Mucosa of gallbladder (tissue), 1 donor: ENCODE measurements around the gene SLC28A1. TPM values are rescaled to one million over a fixed set of nuclear protein-coding genes. Genes with fewer than 3 reads are reported as not detected.
A peak's percentile ranks its signal among the peaks of the same experiment; 100 is the strongest.

ENCODE experiments used
- DNase-seq: peaks from one replicate; pipeline ENCODE4 v3.0.0-alpha.2; 2020; ENCODE audit warnings: low spot score
- total RNA-seq: library from RNA; stranded (reverse); gene quantifications from one replicate; pipeline ENCODE4 v1.2.1, GENCODE V29; 2021
- donor health status: DM: no; HTN: no; CAD: no.

The SLC28A1 gene
- total RNA-seq, 1 donor from 2014 or later = 2.6 TPM

DNA sequence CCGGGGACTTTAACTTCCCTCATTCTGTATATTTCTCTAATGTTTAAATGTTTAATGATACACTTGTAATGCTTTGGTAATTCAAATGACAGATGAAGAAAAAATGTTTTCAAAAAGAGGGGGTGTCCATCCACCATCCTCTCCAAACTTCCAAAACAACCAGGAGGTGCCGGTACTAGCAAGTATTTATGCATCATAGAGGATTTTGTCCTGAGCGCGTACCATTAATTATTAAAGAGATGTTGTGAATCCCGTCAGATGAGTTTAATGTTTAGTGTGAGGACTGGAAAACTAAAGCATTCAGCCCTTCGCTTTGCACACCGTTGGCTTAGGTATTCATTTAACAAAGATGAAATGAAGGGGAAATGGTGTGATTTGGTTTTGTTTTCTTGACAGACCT lies 1.3 kb downstream of the SLC28A1 start:
- DNase-seq = no peak

DNA sequence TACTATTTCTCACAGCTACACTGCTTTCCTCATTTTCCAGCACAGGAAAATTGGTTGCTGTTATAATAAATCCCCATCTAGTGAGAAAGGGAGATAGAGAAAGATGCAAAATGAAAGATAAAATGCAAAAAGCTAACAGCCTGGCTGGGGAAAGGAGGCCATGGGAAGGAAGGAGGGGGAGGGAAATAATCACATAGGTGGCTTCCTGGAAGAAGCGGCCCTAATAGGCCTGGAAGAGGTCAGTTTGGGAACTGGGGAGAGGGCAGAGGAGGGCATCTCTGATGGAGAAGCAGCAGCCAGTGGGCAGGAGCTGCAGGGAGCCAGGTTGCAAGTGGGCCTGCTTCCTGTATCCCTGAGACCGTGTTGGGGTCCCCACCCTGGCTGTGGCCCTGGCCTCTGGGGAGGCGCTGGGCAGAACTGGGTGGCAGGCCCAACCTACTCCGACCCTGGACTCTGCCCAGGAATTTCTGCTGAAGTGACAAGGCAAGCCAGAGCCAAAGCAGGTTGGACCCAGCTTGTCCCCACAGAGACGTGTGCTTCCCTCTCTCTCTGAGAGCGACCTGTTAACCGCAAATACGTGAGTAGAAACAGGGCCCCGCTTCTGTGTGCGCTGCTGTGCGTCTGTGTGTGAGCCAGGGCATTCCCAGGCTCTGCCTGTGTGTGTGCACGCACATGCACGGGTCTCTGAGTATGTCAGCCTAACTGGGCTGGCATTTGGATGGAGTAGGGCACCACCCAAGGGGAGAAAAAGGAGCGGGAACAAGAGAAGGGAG lies 1.9 kb downstream of the SLC28A1 start:
- peak; percentile 66 for DNase-seq

DNA sequence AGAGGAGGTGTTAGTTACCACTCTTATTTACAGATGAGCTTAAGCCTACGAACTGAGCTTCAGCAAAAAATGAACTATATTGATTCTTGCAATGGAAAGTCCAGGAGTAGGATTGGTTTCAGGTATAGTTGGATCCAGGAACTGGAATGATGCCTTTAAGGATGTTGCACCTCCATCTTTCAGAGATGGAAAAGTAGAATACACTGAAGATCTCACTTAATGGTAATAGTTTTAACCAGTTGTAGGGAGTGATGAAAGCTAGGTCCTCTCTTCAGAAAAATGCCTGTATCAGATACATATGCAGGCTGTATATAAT lies 2.5 kb downstream of the SLC28A1 start:
- DNase-seq = no peak

DNA sequence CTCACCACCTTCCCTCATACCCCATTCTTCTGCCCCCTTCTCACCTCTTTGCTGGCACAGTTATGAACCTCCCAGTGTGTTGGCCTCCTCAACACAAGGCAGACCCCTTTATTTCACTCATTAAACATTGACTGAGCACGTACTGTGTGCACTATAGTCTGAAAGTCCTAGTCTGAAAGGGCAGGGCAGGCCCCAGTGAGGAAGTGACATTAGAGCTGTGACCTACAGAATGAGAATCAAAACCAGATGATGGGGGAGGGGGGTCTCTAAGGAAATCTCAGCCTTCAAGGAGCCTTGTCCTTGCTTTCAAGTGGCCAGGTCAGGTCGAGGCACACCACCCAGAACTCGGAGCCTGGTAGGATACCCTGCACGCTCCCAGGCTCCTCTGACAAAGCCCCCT lies 3.5 kb downstream of the SLC28A1 start:
- no peak for DNase-seq

DNA sequence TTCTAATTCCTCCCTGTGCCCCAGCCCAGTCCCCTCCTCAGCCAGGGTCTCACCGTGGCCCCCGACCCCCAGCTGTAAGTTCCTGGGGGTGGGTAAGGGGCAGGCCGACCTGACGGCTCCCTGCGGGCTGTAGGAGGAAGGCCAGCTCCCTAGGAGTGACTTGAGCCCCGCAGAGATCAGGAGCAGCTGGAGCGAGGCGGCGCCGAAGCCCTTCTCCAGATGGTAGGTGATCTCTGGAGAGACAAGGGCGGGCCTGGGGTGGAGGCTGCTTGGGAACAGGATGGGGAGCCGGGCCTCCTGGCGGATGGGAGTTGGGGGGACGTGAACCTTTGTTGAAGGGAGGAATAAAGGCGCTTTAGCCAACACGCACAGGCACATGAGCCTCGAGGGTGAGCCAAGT lies 4.2 kb downstream of the SLC28A1 start:
- no peak for DNase-seq

DNA sequence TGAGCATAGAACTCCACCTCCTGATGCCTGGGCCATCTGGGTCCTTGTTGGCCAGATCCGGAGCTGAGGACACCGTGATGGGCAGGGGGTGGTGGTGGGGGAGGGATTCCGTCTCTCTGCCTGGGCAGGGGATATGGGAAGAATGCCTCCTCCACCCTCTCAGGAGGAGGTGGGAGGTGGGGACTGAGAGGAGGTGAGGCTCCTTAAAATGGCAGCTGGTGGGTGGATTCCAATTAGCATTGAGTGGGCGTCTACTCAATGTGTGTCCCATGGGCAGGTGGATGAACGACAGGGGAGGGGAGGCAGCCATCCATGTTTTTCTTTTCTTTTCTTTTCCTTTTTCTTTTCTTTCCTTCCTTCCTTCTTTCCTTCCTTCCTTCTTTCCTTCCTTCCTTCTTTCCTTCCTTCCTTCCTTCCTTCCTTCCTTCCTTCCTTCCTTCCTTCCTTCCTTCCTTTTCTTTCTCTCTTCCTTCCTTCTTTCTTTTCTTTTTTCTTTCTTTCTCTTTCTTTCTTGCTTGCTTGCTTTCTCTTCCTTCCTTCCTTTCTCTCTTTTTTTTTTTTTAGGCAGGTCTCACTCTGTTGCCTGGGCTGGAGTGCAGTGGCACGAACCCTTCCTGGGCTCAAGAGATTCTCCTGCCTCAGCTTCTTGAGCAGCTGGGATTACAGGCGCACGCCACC lies 5.0 kb downstream of the SLC28A1 start:
- DNase-seq = no peak

DNA sequence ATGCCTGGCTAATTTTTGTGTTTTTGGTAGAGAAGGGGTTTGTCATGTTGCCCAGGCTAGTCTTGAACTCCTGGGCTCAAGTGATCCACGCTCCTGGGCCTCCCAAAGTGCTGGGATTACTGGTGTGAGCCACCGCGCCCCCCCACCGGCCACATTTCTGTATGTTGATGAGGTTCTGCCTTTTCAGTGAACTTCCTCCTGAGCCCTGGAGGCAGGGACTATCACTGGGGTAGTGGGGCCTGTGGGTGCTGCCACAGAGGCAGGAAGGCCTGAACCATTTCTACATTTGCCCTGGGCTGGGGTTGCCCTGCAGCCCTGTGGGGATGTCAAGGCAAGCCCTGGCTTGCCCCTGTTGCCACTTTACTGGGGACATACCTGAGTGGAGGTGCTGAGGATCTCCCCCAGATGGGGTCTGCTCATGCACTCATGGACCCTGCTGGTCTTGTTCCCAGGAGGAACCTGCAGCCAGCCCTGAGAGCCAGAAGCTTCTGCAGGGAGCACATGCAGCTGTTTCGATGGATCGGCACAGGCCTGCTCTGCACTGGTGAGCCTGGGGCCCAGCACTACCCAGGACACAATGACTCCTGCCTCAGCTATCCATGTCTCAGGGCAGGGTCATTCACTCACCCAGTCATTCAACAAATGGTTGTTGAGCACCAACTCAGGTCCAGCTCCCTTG lies 5.7 kb downstream of the SLC28A1 start:
- DNase-seq = no peak

DNA sequence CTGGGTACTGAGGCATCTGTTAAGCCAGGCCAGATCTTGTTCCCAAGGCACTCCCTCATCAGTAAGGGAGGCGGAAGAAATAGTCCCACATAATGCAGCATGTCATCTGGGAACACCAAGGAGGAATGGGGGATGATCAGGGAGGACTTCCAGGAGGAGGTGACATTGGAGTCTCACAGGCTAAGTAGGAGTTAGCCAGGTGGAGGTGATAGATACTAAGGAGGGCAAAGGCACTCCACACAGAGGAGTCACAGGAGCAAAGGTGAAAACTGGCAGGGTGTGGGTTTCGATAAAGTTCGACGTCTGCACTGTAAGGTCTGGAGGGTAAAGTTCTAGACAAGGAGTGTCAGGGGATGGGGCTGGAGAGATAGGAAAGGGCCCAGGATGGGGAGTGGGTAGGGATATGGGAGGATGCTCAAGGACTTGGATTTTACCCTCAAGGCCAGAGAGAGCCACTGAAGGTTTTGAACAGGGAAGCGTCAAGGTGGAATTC lies 6.3 kb downstream of the SLC28A1 start:
- no peak for DNase-seq

DNA sequence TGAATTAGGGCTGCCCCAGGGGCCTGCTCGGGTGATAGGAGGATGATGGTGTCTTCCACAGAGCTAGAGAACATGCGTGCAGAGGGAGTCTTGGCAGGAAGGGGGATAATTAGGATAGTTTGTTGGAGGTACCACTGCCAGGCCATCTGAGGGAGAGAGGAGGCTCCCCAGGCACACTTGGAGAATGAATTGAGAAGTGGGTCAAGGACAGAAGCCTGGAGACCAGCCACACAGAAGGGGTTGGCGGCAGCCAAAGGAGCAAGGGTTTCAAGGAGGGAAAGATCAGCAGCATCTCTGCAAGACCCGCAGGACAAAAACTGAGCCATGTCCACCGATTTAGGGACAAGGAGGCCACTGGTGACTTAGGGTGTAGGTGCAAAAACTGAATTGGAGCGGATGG lies 6.9 kb downstream of the SLC28A1 start:
- no peak for DNase-seq

DNA sequence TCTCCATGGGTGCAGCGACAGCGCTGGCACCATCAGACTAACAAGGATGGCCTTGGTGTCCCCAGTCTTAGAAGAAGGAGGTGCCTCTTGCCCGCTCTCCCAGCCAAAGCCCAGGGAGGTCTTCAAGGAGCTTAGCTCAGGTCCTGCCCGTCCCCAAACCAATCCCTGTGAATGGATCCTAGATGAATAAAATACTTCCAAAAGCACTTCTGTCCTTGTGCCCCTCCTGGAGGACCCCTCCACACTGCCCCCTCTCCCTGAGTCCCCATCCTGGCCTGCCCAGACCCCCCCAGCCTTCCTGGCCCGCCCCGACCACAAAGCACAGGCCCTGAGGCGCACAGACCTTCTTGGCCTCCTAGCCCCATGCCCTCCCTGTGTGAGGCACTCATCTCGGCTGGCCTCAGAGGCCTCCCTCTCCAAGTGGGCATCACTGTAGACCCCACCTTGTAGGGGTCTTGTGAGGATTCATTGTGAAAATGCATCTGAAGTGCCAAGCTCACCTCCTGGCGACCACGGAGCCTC lies 8.4 kb downstream of the SLC28A1 start:
- DNase-seq = no peak

DNA sequence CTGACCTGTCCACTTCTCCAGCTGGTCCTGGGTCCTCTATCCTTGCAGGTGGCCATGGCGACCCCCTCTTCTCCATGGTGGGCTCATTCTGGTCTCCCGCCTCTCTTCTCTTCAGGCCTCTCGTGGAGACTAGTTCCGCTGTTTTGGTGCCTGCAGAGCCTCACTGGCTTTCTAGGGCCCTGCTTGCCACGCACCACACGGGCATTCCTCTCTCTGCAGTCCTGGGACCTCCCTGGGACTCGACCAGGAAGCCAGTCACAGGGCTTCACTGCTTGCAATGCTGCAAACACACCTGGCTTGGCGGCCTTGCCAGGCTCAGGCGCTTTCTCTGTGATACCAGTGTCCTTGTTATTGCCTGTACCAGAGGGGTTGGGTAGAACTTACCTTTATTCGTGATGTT lies 9.1 kb downstream of the SLC28A1 start:
- DNase-seq = no peak

DNA sequence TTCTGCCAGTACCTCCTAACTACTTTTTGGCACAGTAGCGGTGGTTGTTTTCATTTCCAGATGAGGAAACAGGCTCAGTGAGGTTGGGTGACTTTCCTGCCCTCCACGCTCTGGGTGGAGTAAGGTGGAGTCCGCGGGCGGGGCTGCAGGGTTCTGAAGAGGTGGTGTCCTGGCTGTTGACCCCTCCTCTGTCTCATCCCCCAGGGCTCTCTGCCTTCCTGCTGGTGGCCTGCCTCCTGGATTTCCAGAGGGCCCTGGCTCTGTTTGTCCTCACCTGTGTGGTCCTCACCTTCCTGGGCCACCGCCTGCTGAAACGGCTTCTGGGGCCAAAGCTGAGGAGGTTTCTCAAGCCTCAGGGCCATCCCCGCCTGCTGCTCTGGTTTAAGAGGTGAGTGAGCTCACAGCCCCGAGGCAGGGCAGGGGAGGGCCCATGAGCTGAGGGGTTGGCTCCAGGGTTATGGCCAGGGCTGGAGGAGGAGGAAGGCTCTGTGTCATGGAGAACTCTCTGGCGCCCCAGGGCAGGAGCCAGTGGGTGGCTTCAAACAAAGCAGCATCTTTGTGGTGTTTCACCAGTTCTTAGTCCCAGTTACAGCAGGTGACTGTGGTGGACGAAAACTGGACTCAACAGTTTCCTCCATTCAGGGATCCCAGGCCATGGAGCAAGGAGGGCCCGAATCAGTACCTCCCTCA lies 10.4 kb downstream of the SLC28A1 start:
- DNase-seq = no peak

DNA sequence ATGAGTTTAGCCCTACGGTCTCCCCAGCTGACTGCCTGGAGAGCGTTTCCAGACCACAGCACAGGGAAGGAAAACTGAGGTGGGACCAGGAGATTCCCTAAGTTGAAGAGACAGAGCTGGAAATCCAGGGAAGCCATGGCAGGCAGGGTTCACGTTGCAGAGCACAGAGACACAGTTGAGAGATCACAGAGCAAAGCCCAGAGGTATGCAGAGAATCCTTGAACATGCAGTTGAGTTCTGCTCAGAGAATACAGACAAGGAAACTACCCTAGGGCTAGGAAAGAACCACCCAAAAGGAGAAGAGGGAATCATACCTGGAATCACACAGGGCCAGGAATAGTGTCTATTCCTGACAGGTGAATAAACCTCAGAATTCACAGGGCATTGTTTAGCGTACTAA lies 14.3 kb downstream of the SLC28A1 start:
- no peak for DNase-seq

DNA sequence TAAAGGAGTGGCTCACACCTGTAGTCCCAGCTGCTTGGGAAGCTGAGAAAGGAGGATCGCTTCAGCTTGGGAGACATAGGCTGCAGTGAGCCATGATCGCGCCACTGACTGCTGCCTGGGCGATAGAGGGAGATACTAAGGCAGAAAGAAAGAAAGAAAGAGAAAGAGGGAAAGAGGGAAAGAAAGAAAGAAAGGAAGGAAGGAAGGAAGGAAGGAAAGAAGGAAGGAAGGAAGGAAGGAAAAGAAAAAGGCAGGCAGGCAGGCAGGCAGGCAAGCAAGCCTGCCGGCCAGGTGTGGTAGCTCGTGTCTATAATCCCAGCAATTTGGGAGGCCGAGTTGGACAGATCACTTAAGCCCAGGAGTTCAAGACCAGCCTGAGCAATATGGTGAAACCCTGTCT lies 15.3 kb downstream of the SLC28A1 start:
- no peak for DNase-seq

DNA sequence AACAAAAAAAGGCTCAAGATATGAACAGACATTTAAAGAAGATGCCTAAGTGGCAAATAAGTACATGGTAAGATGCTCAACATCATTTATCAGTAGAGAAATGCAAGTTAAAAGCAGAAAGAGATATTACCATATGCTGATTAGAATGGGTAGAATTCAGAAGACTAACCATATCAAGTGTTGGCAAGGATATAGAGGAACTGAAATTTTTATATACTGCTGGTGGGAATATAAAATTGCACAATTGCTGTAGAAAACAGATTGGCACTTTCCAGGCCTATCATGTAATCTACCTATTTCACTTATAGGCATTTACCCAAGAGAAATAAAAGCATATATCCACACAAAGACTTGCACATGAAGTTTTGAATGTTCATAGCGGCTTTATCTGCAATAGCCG lies 17.1 kb downstream of the SLC28A1 start:
- no peak for DNase-seq

DNA sequence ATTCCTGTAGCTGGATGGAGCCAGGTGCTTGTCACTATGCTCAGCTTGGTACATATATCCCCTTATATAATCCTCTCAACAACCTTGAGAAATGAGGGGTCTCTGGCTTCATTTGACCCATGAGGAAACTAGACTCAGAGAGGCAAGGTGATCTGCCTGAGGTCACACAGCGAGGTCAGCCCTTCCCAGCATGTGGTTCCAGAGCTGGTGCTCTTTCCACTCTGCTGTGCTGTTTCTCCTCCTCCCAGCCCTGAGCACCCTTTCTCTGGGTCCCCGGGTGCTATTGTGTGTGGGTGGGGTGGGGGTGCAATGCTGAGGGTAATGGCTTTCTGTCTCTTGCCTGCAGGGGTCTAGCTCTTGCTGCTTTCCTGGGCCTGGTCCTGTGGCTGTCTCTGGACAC lies 19.3 kb downstream of the SLC28A1 start:
- no peak for DNase-seq

DNA sequence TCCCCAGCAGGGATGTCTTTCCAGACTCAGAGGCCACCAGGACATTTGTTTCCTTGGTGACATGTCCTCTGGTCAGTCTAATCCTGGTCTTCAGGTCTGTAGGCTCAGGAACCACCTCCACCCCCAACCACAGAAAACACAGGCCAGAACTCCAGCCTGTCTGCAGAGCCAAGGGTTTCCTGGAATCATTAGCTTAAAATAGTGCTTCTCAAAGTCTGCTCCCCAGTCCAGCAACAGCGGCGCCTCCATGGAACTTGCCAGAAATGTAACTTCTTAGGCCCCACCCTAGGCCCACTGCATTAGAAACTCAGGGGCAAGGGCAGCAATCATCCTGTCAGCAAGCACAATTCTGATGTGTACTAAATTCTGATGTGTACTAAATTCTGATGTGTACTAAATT lies 20.0 kb downstream of the SLC28A1 start:
- no peak for DNase-seq

DNA sequence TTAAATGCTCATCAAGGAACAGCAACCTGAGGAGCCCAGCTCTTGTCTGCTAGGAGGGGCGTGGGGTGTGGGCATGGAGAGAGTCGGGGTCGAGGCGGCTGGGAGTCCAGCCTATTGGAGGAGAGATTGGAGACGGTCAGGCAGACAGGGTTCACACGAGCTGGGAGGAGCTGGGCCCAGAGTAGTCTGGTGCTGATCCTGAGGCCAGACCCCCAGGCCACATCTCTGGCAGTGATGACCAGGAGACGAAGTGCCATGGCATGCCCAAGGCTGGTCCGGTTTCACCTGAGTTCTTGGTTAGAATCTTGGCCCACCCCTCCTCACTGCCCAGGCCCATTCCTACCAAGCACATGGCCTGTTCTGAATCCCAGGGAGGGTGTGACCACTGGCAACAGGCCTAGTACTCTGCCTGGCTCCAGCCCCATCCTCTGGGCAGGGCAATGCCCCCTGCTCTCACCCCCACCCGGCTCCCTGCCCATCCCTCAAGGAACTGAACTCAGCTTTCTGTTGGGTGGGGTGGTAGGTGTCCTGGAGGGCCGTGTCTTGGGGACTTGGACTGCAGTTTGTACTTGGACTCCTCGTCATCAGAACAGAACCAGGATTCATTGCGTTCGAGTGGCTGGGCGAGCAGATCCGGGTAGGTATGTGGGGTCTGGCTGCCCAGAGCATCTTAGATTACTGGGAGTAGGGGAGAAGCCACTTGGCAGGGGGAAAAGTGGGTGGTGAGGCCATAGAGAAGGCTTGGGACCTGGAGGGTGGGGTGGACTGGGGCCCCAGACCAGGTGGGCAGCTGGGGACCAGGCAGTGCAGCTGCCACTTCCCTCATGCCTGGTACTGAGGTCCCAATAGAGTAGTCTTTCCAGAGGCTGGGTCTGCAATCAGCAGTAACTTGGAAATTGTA lies 20.8 kb downstream of the SLC28A1 start:
- DNase-seq = no peak

DNA sequence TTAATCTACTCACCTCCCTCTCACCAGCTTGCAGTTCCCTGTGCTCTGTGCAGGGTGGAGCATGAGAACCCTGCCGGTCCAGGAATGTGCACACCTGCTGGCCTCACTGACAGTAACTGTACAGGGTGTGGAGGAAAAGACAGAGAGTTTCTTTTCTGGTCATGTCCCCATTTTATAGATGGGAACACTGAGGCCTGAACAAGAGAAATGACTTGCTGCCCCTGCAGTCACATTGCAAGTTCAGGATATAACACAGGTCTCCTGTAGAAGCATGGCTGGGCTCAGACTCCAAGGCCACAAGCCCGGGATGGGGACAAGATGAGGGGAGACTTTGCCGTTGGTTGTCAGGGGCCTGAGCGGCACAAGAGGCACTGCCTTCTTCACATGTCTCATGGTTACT lies 23.3 kb downstream of the SLC28A1 start:
- DNase-seq = no peak

DNA sequence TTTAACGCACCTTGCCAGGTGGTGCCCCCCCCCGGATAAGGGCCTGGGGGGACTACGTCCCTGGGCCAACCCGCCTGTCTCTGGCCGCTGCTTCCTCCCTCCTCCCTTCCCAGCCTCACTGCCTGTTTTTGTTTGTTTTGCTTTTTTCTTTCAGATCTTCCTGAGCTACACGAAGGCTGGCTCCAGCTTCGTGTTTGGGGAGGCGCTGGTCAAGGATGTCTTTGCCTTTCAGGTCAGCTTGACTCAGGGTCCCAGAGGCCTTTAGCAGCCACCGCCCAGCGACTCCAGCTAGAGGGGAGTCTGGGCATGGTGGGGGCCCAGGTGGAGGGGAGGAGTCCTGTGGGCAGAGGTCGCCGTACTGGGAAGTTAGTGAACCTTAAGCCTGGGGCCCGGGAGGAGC lies 24.1 kb downstream of the SLC28A1 start:
- no peak for DNase-seq

DNA sequence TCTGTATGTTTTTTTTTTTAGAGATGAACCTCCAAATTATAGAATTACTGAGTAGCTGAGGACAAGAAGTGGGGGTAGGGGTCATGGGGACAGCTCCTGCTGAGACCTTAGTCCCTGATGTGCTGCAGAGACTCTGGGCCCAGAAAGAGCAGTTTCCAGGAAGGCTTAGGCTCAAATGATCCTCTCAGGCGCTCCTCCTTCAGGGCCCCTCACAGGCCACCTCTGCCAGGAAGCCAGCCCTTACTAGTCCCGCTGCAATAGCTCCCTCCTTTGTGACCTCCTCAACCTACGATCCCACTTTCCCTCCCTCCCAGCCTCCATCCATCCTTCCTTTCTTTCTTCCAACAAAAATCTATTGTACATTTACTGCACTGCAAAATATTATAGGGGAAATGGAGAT lies 24.6 kb downstream of the SLC28A1 start:
- DNase-seq = no peak
